ENCODE results near the gene GYS1.

- no peak for TF ChIP-seq POLR2A (IDR thresholded peaks at IDR 0.05)
- no peak for TF ChIP-seq CTCF (IDR thresholded peaks at IDR 0.05)
These were observed 5.8 kb downstream of the GYS1 start for GRCh38 chr19:48987323-48987722.

Data from stomach (tissue), 4 donors.